GM12878 (cell line): ENCODE data around the gene MGAT5.

Experiments used
- BRCA1 ChIP-seq: IDR thresholded peaks from 2 replicates; pipeline ENCODE4 v1.6.1; 2011; ENCODE audit warnings: low read depth, low read length, improper control_type of control experiment
- CHD4 ChIP-seq: fragments of 200-600 bp; sonication (generic); IDR thresholded peaks from 2 replicates; pipeline ENCODE4 v1.6.1; 2016; ENCODE audit warnings: mild to moderate bottlenecking
- EZH2 ChIP-seq: IDR thresholded peaks from 2 replicates; pipeline ENCODE4 v1.6.1; 2012; ENCODE audit warnings: low read depth, mild to moderate bottlenecking, control low read depth, inconsistent platforms, low read length, borderline replicate concordance; ENCODE audit not compliant: control insufficient read depth
- GABPA ChIP-seq: IDR thresholded peaks from 2 replicates; pipeline ENCODE4 v1.6.1; 2014; ENCODE audit warnings: antibody characterized with exemption, low read depth, mild to moderate bottlenecking, inconsistent platforms
- HDGF ChIP-seq: fragments of 450-650 bp; IDR thresholded peaks from 2 replicates; pipeline ENCODE4 v1.6.1; 2016; ENCODE audit warnings: antibody characterized with exemption
- MAX ChIP-seq: IDR thresholded peaks from 2 replicates; pipeline ENCODE4 v1.6.1; 2012; ENCODE audit warnings: low read depth, low read length, improper control_type of control experiment
- MTA2 ChIP-seq: fragments of 450-650 bp; IDR thresholded peaks from 2 replicates; pipeline ENCODE4 v1.6.1; 2016; ENCODE audit warnings: low read depth, mild to moderate bottlenecking, moderate library complexity
- POLR2A ChIP-seq: IDR thresholded peaks from 2 replicates; pipeline ENCODE4 v1.6.1; 2011; ENCODE audit warnings: low read depth, mild to moderate bottlenecking, low read length
- POLR2AphosphoS2 ChIP-seq: IDR thresholded peaks from 2 replicates; pipeline ENCODE4 v1.6.1; 2011; ENCODE audit warnings: low read depth, mild to moderate bottlenecking, low read length, improper control_type of control experiment, moderate library complexity
- POLR2AphosphoS5 ChIP-seq: IDR thresholded peaks from 2 replicates; pipeline ENCODE4 v1.6.1; 2011; ENCODE audit warnings: mild to moderate bottlenecking, low read length, inconsistent platforms
- STAT3 ChIP-seq: IDR thresholded peaks from 2 replicates; pipeline ENCODE4 v1.6.1; 2011; ENCODE audit warnings: low read depth, low read length, improper control_type of control experiment
- SUPT20H ChIP-seq: IDR thresholded peaks from 2 replicates; pipeline ENCODE4 v1.6.1; 2011; ENCODE audit warnings: low read depth, mild to moderate bottlenecking, low read length, moderate library complexity, borderline replicate concordance; ENCODE audit not compliant: control insufficient read depth
- TAF1 ChIP-seq: IDR thresholded peaks from 2 replicates; pipeline ENCODE4 v1.6.1; 2011; ENCODE audit warnings: mild to moderate bottlenecking, low read depth, low read length, borderline replicate concordance
- ZBTB40 ChIP-seq: fragments of 450-650 bp; IDR thresholded peaks from 2 replicates; pipeline ENCODE4 v1.6.1; 2016; ENCODE audit warnings: mild to moderate bottlenecking, moderate library complexity, borderline replicate concordance

GRCh38 chr2:134436706-134437105 is 182.8 kb downstream of the MGAT5 start:
- TF ChIP-seq MAX = no peak
- no peak for TF ChIP-seq GABPA
- no peak for TF ChIP-seq STAT3
- TF ChIP-seq MTA2 = no peak
- TF ChIP-seq POLR2AphosphoS5 = no peak
- no peak for TF ChIP-seq BRCA1
- TF ChIP-seq ZBTB40 = no peak
- no peak for TF ChIP-seq SUPT20H
- no peak for TF ChIP-seq POLR2AphosphoS2
- no peak for TF ChIP-seq TAF1
- TF ChIP-seq HDGF = no peak
- TF ChIP-seq POLR2A = no peak
- TF ChIP-seq CHD4 = no peak
- TF ChIP-seq EZH2 = no peak
